HG02840 (cell line): ENCODE results near the gene MLLT11.

Experiments
- ATAC-seq: cut with Tn5 transposase; IDR thresholded peaks from one replicate; pipeline ENCODE4 v1.9.1; 2021; ENCODE audit warnings: mild to moderate bottlenecking, moderate library complexity, moderate number of reproducible peaks; ENCODE audit not compliant: unreplicated experiment, low FRiP score

Gene MLLT11

GRCh38 chr1:151060007-151060656 lies at the start of gene MLLT11:
Gene MLLT11 (plus strand): TSS chr1:151060397. CDS start chr1:151067225, 6,828 bp downstream.
- ATAC-seq = no peak

GRCh38 chr1:151011154-151011850 lies 48.9 kb upstream of the MLLT11 start:
- no peak for ATAC-seq

- ATAC-seq = no peak
Observed at GRCh38 chr1:151012684-151013471, 47.3 kb upstream of the MLLT11 start.

GRCh38 chr1:151013518-151013917 lies 46.7 kb upstream of the MLLT11 start:
- no peak for ATAC-seq

GRCh38 chr1:151024540-151025146 lies 35.6 kb upstream of the MLLT11 start:
- ATAC-seq = no peak

GRCh38 chr1:151026460-151026859 lies 33.7 kb upstream of the MLLT11 start:
- no peak for ATAC-seq

GRCh38 chr1:151032164-151032563 lies 28.0 kb upstream of the MLLT11 start:
- ATAC-seq = no peak

- no peak for ATAC-seq
Observed at GRCh38 chr1:151035167-151035566, 25.0 kb upstream of the MLLT11 start.

GRCh38 chr1:151036356-151036755 lies 23.8 kb upstream of the MLLT11 start, which contains the start of gene BNIPL:
Gene BNIPL (plus strand): TSS chr1:151036586. CDS start chr1:151036726, 140 bp downstream.
- ATAC-seq = no peak

GRCh38 chr1:151037032-151037431 lies 23.2 kb upstream of the MLLT11 start:
- ATAC-seq = no peak

- no peak for ATAC-seq
Observed at GRCh38 chr1:151039521-151039920, 20.7 kb upstream of the MLLT11 start.

- no peak for ATAC-seq
Observed at GRCh38 chr1:151043163-151043562, 17.0 kb upstream of the MLLT11 start.

GRCh38 chr1:151047591-151047924 lies 12.6 kb upstream of the MLLT11 start, which contains the start of gene C1orf56:
Gene C1orf56 (plus strand): TSS chr1:151047751. CDS start chr1:151047848, 97 bp downstream.
- ATAC-seq = peak; percentile 39

GRCh38 chr1:151047925-151048644 lies 12.1 kb upstream of the MLLT11 start:
- peak; percentile 54 for ATAC-seq

GRCh38 chr1:151048645-151049032 lies 11.6 kb upstream of the MLLT11 start:
- no peak for ATAC-seq

- ATAC-seq = no peak
Observed at GRCh38 chr1:151049458-151049857, 10.7 kb upstream of the MLLT11 start.

GRCh38 chr1:151050051-151050688 lies 10.0 kb upstream of the MLLT11 start:
- ATAC-seq = no peak

- no peak for ATAC-seq
Observed at GRCh38 chr1:151051356-151052009, 8.7 kb upstream of the MLLT11 start.

GRCh38 chr1:151054971-151055547 lies 5.1 kb upstream of the MLLT11 start:
- no peak for ATAC-seq
